ENCODE data around the gene SUV39H1.

DNA sequence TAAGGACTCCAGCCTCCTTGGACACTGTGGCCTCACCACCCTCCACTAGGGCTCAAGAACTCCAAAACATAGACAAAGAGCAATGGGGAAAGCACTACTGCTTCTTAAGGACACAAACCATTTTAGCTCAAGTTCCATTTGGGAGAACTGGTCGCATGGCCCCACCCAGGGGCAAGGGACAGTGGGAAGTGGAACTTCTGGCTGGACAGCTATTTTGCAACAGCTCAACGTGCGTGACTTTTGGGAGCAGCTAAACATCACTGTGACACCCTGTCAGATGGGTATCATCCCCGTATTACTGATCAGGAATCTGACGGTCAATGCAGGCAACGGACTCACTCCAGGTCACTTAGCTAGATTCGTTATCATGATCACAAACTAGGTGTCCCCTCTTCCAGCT, 56.0 kb downstream of the SUV39H1 start:
- TF ChIP-seq, protein P1, sequence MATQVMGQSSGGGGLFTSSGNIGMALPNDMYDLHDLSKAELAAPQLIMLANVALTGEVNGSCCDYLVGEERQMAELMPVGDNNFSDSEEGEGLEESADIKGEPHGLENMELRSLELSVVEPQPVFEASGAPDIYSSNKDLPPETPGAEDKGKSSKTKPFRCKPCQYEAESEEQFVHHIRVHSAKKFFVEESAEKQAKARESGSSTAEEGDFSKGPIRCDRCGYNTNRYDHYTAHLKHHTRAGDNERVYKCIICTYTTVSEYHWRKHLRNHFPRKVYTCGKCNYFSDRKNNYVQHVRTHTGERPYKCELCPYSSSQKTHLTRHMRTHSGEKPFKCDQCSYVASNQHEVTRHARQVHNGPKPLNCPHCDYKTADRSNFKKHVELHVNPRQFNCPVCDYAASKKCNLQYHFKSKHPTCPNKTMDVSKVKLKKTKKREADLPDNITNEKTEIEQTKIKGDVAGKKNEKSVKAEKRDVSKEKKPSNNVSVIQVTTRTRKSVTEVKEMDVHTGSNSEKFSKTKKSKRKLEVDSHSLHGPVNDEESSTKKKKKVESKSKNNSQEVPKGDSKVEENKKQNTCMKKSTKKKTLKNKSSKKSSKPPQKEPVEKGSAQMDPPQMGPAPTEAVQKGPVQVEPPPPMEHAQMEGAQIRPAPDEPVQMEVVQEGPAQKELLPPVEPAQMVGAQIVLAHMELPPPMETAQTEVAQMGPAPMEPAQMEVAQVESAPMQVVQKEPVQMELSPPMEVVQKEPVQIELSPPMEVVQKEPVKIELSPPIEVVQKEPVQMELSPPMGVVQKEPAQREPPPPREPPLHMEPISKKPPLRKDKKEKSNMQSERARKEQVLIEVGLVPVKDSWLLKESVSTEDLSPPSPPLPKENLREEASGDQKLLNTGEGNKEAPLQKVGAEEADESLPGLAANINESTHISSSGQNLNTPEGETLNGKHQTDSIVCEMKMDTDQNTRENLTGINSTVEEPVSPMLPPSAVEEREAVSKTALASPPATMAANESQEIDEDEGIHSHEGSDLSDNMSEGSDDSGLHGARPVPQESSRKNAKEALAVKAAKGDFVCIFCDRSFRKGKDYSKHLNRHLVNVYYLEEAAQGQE (IDR thresholded peaks at IDR 0.05; ENCODE audit: insufficient read depth in 1 of 2, low read depth in 2 of 2, low read length in 2 of 2), result no peak
- no peak for TF ChIP-seq POLR2AphosphoS5 (IDR thresholded peaks at IDR 0.05; ENCODE audit: low read depth, low read length)

Measured in PFSK-1 (cell line).